SKM-1 treated with dmso at 0.1 percent for 144 hours (cell line): Measurements from ENCODE around the gene MAD1L1.
"Not testable (repeated sequence)": the region's sequence is repeated elsewhere in the genome, so short reads cannot be mapped to it uniquely, and the experiment has no call there.

Experiments
- DNase-seq: peaks from one replicate; lab custom pipeline; 2025; ENCODE audit not compliant: unreplicated experiment; lab: John Stamatoyannopoulos, UW

The MAD1L1 gene

DNA sequence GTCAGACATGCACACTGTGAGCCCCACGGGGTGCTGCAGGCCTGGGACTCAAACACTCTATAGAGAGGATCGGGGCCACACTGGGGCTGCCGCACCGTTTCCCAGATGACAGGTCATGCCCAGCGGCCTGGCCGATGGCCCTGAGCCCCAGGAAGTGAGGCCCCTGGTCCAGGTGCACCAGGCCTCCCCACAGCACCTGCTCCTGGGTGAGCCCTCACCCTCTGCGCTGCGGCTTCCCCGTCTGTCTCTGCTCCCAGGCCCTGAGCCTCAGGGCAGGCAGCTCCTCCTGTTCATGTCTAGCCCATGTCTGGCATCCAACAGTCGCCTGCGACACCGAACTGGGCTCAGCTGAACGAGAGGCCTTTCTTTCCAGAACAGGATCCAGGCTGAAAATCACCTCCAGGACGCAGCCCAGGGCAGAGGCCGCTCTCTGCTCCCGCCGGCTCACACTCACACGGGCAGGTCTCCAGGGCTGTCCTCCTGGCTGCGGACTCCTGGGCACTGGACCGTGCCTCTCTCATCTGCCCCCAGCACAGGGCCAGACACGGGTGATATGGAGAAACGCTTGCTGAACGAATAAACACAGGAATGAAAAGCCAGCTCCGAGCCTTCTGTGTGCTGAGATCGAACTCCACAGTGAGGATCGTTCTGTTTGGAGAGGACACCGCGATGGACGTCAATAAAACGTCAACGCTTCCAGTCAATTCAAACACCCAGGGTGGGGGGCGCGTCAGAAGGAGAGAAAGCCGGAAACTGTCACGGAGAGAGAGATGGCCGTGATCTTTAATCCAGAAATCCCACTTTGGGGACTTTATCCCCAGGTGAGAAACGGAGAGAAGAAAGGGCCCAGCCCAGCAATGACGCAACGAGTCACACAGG is 360.3 kb downstream of the MAD1L1 start:
- no peak for DNase-seq

DNA sequence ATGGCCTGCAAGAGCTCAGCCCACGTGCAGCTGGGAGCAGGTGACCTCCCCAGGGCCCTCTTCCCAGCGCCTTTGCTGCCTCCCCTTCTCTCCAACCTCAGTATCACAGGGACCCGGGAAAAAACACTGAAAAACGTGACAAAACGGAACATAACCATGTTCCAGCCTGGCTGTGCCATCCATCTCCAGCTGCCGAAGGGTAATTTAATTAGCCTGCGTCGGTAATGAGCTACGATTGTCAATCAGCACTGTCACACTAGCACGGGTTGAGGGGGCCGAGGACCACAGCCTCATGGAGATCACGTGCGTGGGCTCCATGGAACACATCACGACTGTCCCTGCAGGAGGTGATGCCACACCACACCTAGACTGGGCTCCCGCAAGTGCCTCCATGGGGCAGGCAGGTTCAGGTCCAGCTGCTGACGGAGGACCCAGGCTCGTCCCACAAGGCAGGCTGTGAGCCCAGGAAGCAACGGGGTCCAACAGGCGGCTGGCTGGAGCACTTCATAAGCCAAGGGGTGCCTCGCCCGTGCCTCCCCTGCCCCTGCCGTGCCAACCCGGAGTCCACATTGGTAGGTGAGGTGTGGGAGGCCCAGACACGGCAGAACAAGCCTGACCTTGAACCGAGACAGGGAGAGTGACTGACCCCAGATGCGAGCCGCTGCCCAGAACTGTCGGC is 363.2 kb downstream of the MAD1L1 start:
- DNase-seq = no peak

GRCh38 chr7:1868516-1869165 is 364.1 kb downstream of the MAD1L1 start:
- DNase-seq = no peak

DNA sequence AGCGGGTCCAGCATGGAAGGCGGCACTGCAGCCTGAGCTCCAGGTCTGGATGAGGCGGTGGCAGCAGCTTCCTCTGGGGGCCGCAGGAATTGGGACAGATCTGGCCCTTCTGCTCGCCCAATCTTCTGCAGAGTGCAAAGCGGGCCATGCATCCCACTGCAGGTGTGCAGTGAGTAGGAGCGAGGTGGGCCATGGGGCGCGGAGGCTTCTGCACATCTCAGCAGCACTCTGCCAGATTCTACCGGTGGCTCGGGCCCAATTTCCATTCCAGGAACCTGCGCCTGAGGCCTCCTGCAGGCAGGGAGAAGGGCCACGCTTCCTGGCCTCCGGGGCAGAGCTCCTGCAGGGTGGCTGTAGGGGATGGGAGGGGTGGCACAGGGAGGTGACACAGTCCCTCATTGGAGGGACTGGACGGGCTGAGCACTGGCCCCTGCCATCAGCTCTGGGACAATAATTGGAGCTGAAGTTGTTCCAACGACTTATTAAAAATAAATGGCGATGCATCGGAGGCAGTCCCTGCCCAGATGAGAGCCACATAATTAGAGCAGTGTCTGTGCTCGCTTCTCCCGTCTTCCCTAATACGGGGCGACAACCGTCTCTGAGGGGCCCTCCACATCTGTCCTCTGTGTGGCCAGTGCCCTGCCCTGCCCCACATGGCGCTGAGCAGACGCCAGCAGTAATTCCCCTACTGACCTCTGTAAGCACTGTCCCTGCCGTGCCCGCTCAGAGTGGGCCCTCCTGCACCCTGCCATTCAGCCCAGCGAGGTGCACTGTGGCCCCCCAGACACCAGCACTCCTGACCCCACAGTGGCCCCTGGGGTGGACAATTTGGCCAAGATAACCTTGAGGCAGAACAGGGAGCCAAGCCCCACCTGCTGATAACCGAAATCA is 365.1 kb downstream of the MAD1L1 start:
- DNase-seq = no peak

DNA sequence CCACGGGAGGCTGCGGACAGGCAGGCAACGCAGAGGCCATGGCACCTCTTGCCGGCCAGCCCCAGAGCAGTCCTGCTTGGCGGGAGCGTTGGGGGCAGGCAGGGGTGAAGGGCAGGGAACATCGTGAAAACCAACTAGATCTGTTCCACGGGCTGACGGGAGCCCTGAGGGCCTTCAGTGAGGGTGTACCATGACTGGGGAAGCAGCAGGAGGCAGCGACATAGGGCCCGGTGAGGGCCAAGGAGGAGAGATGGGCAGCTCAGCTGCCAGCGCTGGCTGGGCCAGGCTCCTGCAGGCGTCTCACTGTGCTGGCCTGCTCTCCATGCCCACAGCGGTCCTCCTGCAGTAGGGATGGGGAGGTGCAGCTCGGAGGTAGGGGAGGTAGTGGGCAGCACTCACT is 366.1 kb downstream of the MAD1L1 start:
- no peak for DNase-seq

DNA sequence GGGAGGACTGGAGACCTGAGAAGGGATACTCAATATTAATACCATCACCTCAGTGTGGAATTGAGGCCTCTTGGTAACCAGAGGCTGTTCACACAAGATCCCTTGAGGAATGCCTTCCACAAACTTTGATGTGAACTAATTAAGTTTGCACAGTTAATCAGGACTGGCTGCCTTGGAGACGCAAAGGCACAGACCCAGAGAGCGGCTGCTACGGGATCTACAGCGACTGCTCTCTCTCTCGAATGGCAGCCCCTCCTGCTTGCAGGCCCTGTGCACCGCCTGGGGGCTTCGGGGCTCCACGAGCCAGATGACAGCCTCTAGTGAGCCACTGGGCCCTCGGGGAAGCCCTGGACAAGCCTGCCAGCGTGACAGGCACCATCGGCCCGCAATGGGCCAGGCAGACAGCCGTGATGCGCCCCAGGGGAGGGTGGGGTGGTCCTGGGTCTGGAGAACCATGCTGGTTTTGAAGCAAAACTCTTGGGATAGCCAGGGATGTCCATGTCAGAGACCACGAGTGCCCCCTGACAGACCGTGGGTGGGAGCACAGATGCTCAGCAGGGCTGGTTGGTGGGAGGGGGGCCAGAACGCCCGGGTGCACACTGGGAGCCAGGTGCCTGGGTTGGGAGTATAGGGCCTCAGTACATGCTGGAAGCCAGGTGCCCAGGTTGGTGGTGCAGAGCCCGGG is 367.0 kb downstream of the MAD1L1 start:
- DNase-seq = no peak

DNA sequence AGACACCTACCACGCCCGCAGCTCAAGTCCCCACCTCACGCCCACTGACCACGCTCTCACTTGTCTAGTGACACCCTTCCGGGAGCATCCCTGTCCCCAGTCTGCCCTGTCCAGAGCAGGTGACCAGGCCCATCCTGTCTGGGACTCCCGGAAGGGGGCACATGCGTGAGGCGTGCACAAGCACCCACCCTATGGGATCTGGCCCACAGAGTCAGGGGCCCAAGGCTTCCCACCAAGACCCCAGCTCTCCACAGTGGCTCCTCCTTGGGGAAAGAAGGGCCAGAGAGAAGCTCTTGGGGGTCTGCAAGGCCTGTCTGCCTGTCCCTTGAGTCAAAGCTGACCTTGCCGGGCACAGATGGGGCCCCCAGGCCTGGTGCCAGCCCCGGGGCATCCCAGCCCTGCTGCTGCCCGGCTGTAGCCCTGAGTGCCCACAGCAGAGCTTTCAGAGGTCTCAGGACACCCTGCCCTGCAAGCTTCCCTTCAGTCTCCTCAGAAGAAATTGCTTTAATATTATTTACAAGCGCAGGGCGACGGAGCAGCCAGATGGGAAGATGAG is 367.7 kb downstream of the MAD1L1 start:
- no peak for DNase-seq

- no peak for DNase-seq
These were observed 368.4 kb downstream of the MAD1L1 start for GRCh38 chr7:1864161-1864940.

GRCh38 chr7:1863091-1863900 is 369.4 kb downstream of the MAD1L1 start:
- no peak for DNase-seq

DNA sequence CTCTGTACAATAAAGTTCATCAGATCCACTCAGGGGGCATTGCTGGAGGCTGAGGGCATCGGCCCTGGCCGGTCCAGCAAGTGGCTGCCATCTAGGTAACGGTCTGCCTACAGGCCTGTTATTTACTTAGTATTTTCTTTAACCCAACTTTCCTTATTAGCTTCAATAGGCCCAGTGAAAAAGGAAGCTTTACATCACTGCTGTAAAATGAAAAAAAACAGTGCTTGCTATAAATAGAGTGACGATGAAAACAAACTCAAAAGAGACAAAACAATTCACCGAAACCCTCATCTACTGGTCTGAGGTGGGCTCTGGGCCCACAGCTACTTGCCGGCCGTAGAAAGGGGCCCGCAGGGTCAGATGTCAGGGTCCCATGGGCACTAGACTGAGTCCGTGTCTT is 370.2 kb downstream of the MAD1L1 start:
- DNase-seq = no peak

GRCh38 chr7:1861799-1862458 is 370.8 kb downstream of the MAD1L1 start:
- no peak for DNase-seq

- not testable (repeated sequence) for DNase-seq
These were observed 371.6 kb downstream of the MAD1L1 start for GRCh38 chr7:1860881-1861798.

- no peak for DNase-seq
These were observed 373.3 kb downstream of the MAD1L1 start for GRCh38 chr7:1859266-1860035.

DNA sequence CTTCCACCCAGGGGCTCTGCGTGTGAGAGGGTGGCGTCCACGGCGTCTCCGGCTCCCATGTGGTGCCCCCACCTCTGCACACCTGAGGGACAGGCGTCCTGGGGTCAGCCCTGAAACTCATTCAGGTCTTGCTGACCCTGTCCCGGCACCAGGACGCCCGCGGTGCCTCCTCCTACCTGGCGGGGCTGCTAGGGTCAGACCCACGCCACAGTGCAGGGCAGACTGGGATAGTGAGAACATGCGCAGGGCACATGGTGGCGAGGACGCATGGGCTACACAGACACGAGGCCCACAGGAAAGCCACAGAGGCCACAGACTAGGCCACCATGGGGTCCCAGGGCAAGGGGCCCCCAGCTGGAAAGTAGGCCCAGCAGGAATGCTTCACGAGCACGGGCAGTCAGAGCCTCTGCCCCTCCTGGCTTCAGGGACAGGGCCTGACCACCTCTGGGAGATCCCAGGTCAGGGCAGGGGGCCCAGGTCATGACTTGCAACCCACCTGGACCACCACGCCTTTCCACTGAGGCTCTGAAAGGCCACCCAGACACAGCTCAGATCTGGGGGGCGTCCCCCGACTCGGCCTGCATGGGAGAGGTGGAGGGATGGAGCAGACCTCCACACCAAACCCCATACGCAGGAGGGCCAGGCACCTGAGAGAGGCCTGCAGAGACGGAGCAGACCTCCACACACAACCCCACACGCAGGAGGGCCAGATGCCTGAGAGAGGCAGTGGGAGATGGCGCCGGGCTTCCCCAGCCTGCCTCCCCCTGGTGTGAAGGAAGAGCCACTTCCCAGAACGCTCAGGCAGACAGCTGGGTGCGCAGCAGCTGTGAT is 374.1 kb downstream of the MAD1L1 start:
- DNase-seq = no peak
